Endothelial cell of hepatic sinusoid (primary cell): Measurements from ENCODE around the gene PHF10.
"Not testable (repeated sequence)": the region's sequence is repeated elsewhere in the genome, so short reads cannot be mapped to it uniquely, and the experiment has no call there.

Experiments
- in situ Hi-C: cut with HindIII; loops from 2 replicates; pipeline ENCODE4 v1.10.0; 2017; ENCODE audit warnings: low sequenced_read_pairs

PHF10 gene

DNA sequence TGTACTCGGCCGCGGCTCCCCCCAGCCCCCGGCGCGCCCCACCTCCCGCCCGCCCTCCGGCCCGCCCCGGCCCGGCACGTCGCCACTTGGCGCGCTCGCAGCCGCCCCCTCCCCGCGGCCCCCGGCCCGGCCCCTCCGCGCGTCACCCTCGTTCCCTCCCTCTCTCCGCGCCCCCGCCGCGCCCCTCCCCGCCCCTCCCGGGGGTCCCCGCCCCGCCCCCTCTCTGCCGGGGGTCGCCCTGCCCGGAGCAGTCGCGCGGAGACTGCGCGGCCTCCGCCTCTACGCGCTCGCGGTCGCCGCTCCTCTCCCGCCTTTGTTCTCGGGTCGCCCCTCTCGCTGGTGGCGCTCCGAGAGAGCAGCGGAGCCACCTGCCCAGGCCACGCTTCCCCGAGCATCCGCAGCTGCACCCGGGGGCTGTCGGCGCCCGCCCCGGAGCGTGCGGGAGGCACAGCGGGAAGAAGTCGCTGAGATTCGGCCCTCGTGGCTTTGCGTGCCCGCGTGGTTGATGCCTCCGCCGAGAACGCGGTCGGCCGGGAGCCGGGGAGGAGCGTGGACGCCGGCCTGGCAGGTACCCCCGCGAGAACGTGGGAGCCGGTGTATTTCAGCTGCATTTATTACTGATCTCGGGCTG is at the start of gene PHF10:
PHF10 (minus strand) TSS at position 7 of the 631 bp plus-strand sequence. CDS start 569 bp downstream, outside the sequence.
- in situ Hi-C loops: no loop called here

DNA sequence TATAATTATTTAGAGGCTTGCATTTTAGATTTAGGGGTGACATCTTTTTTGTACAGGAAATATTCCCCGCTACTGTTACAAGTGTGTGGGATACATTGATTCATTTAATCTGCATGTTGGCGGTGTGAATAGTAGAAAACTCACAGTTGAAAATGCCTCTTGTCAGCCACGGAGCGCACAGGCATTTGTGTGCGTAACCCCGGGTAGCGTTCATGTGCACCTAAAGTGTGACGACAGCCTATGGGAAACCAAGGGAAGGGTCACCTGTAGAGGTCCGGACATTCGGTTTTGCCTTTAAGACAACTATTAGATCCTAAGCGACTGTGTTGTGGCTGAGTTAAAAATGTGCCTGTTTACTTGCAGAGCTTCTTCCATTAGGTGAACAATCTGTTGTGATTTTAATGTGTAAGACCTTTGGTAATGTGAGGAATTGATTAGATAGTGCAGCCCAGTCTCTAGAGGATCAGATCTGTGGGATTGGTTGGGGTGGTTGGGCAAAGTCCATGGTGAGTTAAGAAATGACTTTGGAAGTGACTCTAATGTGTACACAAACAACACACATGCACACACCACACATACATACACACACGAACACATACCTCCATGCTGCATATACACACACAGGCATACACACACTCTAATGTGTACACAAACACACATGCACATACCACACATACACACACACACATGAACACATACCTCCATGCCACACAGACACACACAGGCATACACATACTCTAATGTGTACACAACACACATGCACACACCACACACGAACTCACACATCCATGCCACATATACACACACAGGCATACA is 42.8 kb upstream of the PHF10 start:
- in situ Hi-C loops: no loop called here

DNA sequence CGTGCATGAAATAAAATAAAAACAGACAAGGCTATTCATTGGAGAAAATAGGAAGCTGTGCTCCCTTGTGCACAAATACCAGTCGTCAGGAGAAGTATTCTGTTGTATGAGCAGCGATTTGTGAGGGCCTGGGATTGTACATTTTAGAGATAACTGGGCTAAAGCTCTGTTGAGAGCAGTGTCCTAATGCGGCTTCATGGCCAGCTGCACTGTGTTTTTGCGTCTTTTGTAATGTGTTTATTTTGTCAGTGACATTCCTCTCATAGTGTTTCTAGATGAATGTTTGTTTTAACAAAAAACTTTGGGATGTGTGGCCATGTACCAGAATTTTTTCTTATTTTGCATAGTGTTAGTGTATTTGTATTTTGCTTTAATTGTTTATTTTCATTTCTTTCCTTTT is 41.9 kb upstream of the PHF10 start:
- in situ Hi-C loops: no loop called here

DNA sequence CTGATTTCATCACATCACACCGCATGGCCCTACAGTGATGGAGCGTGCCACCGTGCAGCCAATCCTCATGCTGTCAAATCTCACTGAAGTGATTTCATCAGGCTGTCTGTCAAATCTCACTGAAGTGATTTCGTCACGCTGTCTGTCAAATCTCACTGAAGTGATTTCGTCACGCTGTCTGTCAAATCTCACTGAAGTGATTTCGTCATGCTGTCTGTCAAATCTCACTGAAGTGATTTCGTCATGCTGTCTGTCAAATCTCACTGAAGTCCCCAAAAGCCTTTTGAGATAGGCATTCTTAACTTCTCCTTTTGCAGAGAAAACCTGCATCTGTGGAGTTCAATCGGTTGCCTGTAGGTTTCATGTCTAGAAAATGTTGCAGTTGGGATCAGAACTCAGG is 41.5 kb upstream of the PHF10 start:
- in situ Hi-C loops: not testable (repeated sequence)

DNA sequence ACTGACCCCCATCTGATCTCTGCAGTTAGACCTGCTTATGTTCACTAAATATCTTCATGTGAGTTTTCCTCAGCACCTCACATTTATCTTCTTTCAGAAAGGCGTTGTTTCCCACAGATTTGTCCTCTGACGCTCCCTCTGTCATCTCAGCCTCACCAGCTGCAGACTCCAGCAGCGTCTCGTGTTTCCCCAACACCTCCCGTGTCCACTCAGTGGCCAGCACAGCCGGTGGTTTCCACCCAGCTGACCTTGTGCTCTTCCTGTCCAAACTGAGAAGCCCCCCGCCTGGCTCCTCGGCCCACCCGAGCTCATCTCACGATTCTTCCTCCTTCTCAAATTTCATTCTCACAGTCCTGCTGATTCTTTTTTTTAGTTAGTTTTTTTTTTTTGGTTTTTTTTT is 39.6 kb upstream of the PHF10 start:
- in situ Hi-C loops: no loop called here

DNA sequence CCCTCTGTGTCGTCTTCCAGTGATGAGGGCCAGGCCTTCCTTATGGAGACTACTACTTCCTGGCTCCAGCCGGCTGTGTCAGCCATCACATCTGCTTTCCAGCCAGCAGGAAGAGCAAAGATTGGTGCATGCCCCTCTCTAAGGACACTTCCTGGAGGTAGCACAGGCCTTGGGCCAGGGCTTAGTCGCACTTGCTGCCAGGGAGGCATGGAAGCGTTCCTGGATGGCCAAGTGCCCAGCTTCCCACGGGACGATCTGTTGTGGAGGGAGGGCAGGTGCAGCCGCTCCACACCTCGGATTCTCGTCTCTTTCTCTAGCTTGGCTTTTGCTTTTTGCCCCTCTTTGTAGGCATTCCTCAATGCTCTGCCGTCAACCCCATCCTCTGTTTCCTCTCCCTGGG is 39.0 kb upstream of the PHF10 start:
- in situ Hi-C loops: no loop called here

DNA sequence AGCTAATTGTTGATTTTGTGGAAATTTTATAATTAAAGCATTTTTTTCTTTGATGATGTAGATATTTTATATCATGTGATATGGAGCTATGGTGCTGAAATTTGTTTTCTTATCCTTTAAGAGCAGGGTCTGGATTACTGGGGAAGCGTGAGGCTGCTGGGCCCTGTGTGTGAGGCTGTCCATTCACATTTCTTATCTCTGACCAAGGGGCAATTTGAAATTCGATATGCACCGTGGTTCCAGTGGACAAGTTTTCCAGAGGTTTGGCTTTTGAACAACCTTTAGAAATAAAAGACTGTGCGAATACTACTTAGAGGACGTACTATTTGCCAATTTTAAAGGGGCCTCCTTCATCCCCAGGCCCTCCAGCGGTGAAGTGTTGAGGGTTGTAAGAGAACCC is 30.9 kb upstream of the PHF10 start:
- in situ Hi-C loops: no loop called here

DNA sequence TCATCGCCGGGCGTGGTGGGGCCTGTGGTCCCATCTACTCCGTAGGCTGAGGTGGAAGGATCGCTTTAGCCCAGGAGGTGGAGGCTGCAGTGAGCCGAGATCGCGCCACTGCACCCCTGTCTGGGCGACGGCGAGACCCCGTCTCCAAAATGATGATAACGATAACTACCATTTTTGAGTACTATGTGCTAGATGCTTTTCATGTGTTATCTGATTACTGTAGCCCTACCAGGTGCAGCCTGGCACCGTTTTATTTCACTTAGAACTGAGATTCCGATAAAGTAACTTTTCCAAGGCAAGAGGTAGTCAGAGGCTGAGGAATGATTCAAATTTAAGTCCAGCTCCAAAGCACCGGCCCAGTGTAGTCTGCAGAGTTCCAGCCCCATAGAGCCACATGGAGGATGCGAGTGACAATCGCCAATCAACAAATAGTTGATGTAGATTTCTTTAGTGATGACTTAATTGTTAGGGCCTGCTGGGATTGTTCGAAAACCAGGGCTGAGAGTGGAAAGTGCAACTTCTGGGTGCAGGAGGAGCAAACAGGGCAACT is 27.8 kb upstream of the PHF10 start:
- in situ Hi-C loops: no loop called here

DNA sequence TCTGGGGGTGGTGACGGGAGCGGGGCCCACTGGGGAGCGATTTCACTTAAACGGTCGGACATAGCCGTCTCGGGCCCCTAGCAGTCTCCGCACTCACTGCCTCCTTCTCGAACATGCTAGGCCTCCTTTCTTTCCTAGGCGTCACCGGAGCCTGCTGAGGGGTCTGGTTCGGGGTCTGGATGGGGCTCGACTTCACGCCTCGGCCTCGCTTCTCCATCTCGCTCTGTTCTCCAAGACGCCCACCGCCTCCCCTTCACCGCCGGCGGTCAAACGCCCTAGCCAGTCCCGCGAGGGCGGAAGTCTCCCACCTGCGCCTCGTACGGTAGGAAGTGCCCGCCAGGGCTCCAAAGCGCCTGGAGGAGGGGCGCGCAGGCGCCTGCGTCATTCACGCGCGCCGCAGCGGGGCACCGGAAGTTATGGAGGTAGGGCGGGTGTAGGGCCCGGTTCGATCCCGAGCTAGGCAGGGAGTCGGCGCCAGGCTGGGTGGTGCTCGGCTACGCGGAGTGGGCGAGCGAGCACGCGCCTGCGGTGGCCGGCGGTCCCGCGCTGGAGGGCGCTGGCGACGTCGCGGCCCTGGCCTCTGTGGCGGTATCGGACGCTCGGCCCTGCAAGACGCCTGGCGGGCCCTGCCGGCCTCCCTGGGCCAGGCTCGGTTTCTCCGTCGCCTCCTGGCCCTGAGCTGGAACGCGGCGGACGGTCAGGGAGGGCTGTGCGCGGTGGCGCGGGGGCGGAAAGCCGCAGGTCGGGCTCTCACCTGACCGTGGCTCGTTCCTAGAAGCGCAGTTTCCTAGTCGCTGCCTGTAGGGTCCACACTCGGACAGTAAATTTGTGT is 27.2 kb upstream of the PHF10 start, which contains the start of the genes DYNLT2 and ERMARD:
DYNLT2 (minus strand) TSS at position 331 of the 832 bp plus-strand sequence; CDS start at position 217, 114 bp downstream.
ERMARD (plus strand) TSS at position 381 of the 832 bp plus-strand sequence; CDS start at position 417, 36 bp downstream.
- in situ Hi-C loops: no loop called here

DNA sequence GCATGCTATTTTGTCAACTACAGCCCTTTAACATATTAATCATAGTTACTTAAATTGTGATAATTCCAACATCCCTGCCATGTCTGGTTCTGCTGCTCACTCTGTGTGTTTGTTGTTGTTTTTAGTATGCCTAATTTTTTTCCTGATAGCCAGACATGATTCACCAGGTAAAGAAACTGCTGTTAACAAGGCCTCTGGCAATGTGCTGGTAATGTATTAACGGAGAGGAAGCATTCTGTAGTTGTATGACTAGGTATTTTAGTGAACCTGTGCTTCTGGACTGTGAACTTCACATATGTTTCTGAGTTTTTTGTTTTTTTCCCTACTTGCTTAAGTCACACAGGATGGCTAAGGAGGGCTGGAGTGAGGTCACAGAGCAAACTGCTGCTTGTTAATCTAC is 22.3 kb upstream of the PHF10 start:
- in situ Hi-C loops: no loop called here

DNA sequence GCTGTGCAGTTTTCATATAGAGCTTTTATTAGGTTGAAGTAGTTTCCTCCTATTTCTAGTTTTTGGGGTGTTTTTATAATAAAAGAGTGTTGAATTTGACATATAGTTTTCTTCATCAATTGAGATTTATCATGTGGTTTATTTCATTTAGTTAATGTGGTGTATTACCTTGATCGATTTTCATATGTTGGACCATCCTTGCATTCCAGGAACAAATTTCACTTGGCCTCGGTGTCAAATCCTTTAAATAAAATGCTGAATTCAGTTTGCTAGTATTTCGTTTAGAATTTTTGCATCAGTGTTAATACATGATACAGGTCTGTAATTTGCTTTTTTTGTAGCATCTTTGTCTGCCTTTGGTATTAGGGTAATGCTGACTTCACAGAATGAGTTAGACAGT is 21.1 kb upstream of the PHF10 start:
- in situ Hi-C loops: no loop called here

DNA sequence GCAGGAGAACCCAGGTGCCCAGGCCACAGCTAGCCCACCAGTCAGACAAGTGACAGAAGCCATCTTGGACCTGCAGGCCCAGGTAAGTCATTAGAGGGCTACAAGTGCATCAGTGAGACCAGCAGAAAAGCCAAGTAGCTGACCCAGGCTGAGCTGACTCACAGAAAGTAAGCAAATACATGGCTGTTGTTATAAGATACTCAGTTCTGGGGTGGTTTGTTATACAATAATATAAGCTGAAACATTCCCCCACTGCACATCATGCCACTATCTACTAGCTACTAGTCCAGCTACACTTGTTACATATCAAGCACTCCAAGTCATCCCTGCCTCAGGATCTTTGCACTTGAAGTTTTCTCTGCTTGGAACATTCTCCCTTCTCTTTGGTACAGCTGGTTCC is 17.0 kb upstream of the PHF10 start:
- in situ Hi-C loops: no loop called here

DNA sequence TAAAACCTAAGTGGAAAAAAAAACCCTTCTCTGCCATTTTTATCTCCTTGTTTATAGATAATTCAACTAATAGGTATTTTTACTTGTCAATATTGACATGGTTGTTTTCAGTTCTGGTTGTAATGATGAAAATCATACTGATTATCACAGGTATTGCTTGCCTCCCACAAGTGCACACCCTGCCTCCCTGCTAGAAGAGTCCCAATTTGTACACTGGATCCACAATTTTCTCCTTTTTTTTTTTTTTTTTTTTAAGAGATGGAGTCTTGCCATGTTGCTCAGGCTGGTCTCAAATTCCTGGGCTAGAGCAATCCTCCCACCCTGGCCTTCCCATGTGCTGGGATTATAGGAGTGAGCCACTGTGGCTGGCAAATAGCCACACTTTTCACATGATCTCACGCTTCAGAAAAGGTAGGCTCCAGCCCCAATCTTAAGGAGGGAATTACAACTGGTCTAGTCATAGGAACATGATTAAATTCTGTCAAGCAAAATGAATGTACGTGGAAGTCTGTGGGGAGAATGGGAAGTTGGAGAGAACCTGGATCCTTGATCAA is 14.8 kb upstream of the PHF10 start:
- in situ Hi-C loops: no loop called here

DNA sequence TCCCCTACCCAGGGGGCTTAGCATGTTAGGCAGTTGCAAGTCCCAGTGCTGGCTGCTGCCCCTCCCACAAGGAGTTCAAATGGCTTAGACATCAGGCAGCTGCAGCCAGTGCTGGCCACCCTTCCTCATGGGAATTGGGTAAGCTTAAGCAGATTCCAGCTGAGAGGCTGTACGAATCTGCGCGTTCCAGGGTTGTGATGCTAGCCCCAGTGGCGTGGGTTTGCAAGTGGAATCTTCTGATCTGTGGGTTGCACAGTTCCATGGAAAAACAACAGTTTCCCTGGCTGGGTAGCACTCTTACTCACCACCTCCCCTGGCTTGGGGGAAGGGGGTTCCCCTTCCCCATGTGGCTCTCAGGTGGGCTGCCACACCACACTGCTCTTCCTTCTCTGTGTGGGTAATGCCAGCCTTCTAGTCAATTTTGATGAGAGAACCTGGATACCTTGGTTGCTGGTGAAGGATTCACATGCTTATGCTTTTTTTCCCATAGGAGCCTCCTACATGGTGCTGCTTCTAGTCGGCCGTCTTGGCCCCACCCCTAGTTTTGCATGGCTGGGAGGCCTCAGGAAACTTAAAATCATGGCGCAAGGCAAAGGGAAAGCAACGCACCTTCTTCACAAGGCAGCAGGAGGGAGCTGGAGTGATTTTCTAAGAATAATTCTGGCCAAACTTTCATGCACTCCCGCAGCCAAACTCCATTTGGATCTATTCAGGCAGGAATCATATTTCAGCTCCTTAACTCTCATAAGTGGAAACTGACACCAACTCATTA is 14.1 kb upstream of the PHF10 start:
- in situ Hi-C loops: no loop called here

DNA sequence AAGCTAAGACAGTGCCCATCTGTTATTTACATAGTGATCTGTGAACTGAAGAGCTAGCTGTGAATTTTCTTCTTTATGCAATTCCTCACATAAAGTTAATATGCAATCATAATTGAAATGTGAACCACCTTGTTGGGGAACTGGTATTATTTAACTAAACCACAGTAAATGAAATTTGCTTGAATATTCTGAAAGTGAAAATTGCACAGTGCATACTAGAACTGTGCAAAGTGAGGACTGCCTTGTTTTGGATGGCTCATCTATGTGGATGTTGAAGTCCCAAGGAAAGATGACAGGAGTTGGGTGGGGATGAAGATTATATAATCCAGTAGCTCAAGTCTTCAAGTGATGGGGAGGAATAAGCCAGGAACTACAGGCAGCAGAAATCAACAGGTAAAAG is 5.7 kb upstream of the PHF10 start:
- in situ Hi-C loops: no loop called here

DNA sequence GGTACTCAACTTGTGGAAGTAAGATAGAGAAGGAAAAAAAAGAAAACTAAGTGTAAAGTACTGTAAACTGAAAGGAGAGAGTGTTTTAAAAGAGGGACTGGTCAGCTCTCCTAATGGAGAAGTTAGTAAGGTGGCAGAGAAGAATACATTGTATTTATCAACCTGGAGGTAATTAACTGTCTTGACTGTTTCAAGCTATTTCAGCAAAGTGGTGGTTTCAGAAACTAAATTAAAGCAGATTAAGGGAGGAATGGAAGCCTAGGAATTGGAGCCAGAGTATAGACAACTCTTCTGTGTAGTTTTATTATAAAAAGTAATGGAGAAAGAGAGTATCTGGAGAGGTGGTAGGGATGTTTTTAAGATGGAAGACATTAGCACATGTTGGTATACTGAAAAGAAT is 2.7 kb upstream of the PHF10 start:
- in situ Hi-C loops: no loop called here

DNA sequence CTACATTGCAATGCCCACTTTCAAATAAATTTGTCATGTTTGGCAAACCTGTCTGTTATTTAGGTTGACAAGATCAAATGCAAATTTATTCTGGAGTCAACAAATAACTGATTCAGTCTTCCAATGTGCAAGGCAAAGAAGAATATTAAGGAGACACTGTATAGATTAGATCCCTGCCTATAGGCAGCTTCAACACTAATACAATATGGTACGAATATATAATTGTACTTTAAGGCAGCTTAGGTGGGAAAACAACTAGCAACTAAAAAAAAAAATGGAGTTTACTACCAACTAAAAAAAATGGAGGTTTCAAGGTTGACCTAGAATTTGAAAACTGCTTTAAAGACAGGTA is 1.7 kb upstream of the PHF10 start:
- in situ Hi-C loops: no loop called here

DNA sequence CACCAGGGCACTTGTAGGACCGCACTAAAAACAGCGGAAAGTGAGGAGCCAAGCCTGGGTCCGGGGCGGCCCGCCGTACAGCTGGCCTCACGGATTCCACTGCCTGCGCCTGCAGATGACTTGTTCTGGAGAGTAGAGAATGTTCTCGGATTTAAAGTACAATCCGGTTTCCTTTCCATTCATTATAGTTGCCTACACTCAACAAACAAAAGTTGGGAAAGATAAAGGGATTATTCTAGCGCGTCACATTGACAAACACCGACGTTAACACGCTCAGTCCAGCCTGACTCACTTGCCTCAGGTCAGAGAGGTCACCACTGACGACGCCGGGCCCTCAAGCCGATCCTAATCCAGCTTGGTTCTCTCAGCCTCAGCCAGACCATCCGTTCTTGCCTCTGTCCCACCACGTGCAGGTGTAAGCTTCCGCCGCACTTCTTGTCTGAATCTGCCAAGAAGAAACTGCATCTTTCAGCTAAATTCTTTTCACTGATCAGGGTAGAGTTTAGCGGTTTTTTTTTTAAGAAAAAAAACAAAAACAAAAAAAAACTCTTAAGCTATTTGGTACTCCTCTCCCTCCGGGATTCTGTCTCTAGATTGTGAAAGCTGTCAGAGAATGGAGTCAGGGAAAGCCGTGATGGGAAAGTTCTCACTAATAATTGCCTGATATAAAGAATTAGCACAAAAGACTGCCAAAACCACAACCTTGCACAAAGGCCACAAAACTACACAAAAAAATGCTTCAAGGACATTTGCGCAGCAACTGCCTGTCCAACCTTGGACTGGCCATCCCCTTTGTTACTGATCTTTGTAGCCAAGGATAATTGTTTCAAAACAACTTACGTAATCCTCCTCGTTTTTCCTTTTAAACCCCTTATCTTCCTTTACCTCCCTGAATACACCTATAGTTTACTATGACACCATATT is 1.1 kb upstream of the PHF10 start:
- in situ Hi-C loops: no loop called here

DNA sequence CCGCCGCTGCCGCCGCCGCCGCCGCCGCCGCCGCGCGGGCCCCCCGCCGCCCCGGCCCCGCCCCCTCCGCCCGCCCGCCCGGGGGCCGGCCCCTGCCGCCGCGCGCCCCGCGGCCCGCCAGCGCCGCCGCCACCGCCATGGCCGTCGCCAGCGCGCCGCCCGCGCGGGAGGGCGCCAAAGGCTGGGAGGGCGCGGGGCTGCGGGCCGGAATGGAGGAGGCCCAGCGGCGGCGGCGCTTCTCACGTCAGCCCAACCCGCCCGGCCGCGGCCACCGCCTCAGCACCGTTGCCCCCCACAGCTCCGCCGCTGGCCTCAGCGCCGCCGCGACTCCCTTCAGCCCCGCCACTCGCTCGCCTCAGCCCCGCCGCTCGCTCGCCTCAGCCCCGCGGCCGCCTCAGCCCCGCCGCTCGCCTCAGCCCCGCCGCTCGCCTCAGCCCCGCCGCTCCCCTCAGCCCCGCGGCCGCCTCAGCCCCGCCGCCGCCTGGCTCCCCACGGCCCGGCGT is 258 bp downstream of the PHF10 start:
- in situ Hi-C loops: no loop called here
